CD4-positive, alpha-beta T cell (primary cell): ENCODE data around the gene MSL3. TPM values are rescaled to one million over a fixed set of nuclear protein-coding genes. Genes with fewer than 3 reads are reported as not detected.

ENCODE experiments used
- ATAC-seq: fragments of 200-7000 bp; cut with Tn5 transposase; one replicate; pipeline ENCODE4 v1.10.0; 2022; ENCODE audit warnings: mild to moderate bottlenecking; ENCODE audit not compliant: poor library complexity
- CTCF ChIA-PET: fragments of 350-600 bp; sonication (Branson Sonifier 250); formaldehyde crosslinking; loops from one replicate; lab custom pipeline; 2021; ENCODE audit warnings: antibody characterized with exemption, inconsistent platforms; lab: Charles Lee
- POLR2A ChIA-PET: fragments of 350-600 bp; sonication (Branson Sonifier 250); formaldehyde crosslinking; loops from one replicate; lab custom pipeline; 2021; ENCODE audit warnings: antibody characterized with exemption, inconsistent platforms; lab: Charles Lee
- DNase-seq, 14 experiments: peaks; one replicate each; pipeline ENCODE4 v3.0.0-alpha.2; 2013 to 2020; ENCODE audit warnings: mixed read lengths in 2 of 14
- H3K27ac ChIP-seq, 2 donors: one replicate each; pipeline versions ENCODE4 v1.5.1 to v1.7.0; 2013; ENCODE audit warnings: low read length in 2 of 2, low read depth in 1 of 2, mild to moderate bottlenecking in 1 of 2
- H3K27me3 ChIP-seq, 2 experiments: 1 replicate in 1 of 2; 2 replicates in 1 of 2; pipeline versions ENCODE4 v1.6.1 to v1.7.0; 2013; ENCODE audit warnings: low read length in 2 of 2, control low read depth in 1 of 2, mild to moderate bottlenecking in 1 of 2, moderate library complexity in 1 of 2; ENCODE audit not compliant: insufficient read depth in 2 of 2, control insufficient read depth in 1 of 2
- H3K36me3 ChIP-seq: one replicate; pipeline ENCODE4 v1.6.1; 2013; ENCODE audit warnings: low read length, control low read depth; ENCODE audit not compliant: insufficient read depth
- H3K4me1 ChIP-seq: one replicate; pipeline ENCODE4 v1.6.1; 2013; ENCODE audit warnings: low read length, control low read depth; ENCODE audit not compliant: insufficient read depth
- H3K4me3 ChIP-seq: one replicate; pipeline ENCODE4 v1.5.1; 2013; ENCODE audit warnings: mild to moderate bottlenecking, low read length, moderate library complexity
- H3K9me3 ChIP-seq, 2 experiments: 1 replicate in 1 of 2; 2 replicates in 1 of 2; pipeline versions ENCODE4 v1.6.1 to v1.7.0; 2013; ENCODE audit warnings: low read length in 2 of 2, mild to moderate bottlenecking in 2 of 2, control low read depth in 1 of 2, moderate library complexity in 1 of 2; ENCODE audit not compliant: control insufficient read depth in 1 of 2, insufficient read depth in 1 of 2
- H3K27ac Mint-ChIP-seq: one replicate; pipeline ENCODE4 v1.8.0; 2020; ENCODE audit warnings: mixed read lengths
- H3K27me3 Mint-ChIP-seq: one replicate; pipeline ENCODE4 v1.8.0; 2021; ENCODE audit warnings: mixed read lengths
- H3K36me3 Mint-ChIP-seq: one replicate; pipeline ENCODE4 v1.8.0; 2021; ENCODE audit warnings: low read depth, mixed read lengths
- H3K4me1 Mint-ChIP-seq: one replicate; pipeline ENCODE4 v1.8.0; 2021; ENCODE audit warnings: low read depth, mixed read lengths
- H3K4me3 Mint-ChIP-seq: one replicate; pipeline ENCODE4 v1.8.0; 2020; ENCODE audit warnings: mild to moderate bottlenecking, mixed read lengths
- H3K9me3 Mint-ChIP-seq: one replicate; pipeline ENCODE4 v1.8.0; 2020; ENCODE audit warnings: mixed read lengths
- intact Hi-C, 2 experiments: fragments of 100-400 bp; cut with DNase I in 1 of 2; cut with micrococcal nuclease in 1 of 2; formaldehyde crosslinking; loops; one replicate each; pipeline versions ENCODE4 v1.15.1 to v1.9.0; 2023 to 2025; cut with DNase I, micrococcal nuclease
- total RNA-seq, 174 experiments: library from RNA in 2 of 174; stranded (reverse) in 2 of 174; gene quantifications; one replicate each; pipeline ENCODE4 v1.2.3 and lab custom pipeline; 2021 to 2026
- TF ChIP-seq, protein P1 (sequence below): fragments of 200-600 bp; IDR thresholded peaks from one replicate; pipeline ENCODE4 v1.8.0; 2022; ENCODE audit warnings: antibody characterized with exemption, mild to moderate bottlenecking

MSL3 gene
- total RNA-seq, 2 experiments from 2014 or later, result 126 to 137 TPM

GRCh38 chrX:11724122-11725017 is 33.7 kb upstream of the MSL3 start:
- POLR2A ChIA-PET, result no interaction called here

DNA sequence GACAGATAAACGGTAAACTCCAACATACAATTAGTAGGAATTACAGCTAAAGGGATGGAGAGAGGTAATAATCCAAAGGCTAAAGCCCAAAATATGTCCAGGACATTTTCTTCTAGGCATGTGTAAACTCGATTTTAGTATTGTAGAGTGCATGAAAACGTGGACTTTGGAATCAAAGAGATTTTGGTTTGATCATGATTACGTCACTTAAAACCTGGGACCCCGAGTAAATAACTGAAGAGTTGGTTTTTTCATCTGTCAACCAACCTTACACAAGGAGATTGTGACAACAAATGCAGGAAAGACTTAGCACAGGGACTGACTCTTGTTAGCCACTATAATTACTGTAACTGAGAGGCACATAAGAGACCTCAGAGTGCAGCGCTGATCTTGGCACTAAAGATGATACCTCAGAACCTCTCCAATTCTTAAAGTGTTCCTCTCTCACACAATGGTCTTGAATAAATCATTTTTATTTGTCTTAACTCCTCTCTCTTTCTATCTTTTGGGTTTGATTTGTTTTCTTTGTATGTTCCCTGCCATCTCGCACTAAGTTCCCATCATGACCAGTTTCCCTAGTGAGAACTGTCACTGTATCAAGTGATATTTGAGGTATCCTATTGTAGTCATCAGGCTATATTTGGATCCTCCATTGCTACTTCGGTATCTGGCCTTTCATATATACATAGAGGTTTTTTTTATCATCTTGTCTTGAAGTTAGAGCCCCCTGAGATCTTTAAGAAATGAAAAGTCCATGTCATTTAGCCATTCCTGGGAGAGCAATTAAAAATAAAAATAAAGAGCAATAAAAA is 32.2 kb upstream of the MSL3 start:
- Mint-ChIP-seq H3K36me3 (no peaks in the 10 kb centered on the region), H3K4me1 (no peaks in the 10 kb centered on the region), H3K27me3 (no peaks in the 10 kb centered on the region), H3K9me3 (no peaks in the 10 kb centered on the region), H3K27ac (no peak overlapping the region), H3K4me3 (no peak overlapping the region)
- CTCF ChIA-PET, result no interaction called here
- TF ChIP-seq, protein P1, sequence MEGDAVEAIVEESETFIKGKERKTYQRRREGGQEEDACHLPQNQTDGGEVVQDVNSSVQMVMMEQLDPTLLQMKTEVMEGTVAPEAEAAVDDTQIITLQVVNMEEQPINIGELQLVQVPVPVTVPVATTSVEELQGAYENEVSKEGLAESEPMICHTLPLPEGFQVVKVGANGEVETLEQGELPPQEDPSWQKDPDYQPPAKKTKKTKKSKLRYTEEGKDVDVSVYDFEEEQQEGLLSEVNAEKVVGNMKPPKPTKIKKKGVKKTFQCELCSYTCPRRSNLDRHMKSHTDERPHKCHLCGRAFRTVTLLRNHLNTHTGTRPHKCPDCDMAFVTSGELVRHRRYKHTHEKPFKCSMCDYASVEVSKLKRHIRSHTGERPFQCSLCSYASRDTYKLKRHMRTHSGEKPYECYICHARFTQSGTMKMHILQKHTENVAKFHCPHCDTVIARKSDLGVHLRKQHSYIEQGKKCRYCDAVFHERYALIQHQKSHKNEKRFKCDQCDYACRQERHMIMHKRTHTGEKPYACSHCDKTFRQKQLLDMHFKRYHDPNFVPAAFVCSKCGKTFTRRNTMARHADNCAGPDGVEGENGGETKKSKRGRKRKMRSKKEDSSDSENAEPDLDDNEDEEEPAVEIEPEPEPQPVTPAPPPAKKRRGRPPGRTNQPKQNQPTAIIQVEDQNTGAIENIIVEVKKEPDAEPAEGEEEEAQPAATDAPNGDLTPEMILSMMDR, result no peak
- Histone ChIP-seq H3K4me1 (no peaks in the 10 kb centered on the region), H3K9me3 (no peaks in the 10 kb centered on the region), H3K4me3 (no peak overlapping the region), H3K36me3 (no peaks in the 10 kb centered on the region), H3K27ac (no peak overlapping the region), H3K27me3 (no peaks in the 10 kb centered on the region)
- no peak for ATAC-seq
- intact Hi-C loops, result loop anchor here in 1 of 2 experiments (10.0 kb wide), 1 partner anchor 49 kb away; no protein-coding TSS in a partner anchor
- no peak for DNase-seq
- POLR2A ChIA-PET, result no interaction called here

More at GRCh38 chrX:11724122-11725017, 33.7 kb upstream of the MSL3 start:
- TF ChIP-seq, protein P1, result peak; percentile 59
- no peaks in the 10 kb centered on the region for H3K9me3 Mint-ChIP-seq
- H3K4me1 Mint-ChIP-seq, result no peaks in the 10 kb centered on the region
- H3K36me3 Mint-ChIP-seq, result no peaks in the 10 kb centered on the region
- ATAC-seq, result peak; percentile 61
- H3K4me3 Mint-ChIP-seq, result no peak overlapping the region
- peak in 5 of 14 experiments; percentile 2 to 51 (median 28) for DNase-seq
- Histone ChIP-seq H3K36me3 (no peaks in the 10 kb centered on the region), H3K27ac (no peak overlapping the region), H3K4me1 (no peaks in the 10 kb centered on the region), H3K27me3 (no peaks in the 10 kb centered on the region), H3K9me3 (no peaks in the 10 kb centered on the region), H3K4me3 (no peak overlapping the region)
- CTCF ChIA-PET, result interaction anchor here (0.7 kb wide), 1 partner anchor 9 kb away, joined by 3 read pairs; no protein-coding TSS in a partner anchor
- no peaks in the 10 kb centered on the region for H3K27me3 Mint-ChIP-seq
- intact Hi-C loops, result loop anchor here (5.0 to 10.0 kb wide), 2 partner anchors 48 to 50 kb away; no protein-coding TSS in a partner anchor
- H3K27ac Mint-ChIP-seq, result no peak overlapping the region

DNA sequence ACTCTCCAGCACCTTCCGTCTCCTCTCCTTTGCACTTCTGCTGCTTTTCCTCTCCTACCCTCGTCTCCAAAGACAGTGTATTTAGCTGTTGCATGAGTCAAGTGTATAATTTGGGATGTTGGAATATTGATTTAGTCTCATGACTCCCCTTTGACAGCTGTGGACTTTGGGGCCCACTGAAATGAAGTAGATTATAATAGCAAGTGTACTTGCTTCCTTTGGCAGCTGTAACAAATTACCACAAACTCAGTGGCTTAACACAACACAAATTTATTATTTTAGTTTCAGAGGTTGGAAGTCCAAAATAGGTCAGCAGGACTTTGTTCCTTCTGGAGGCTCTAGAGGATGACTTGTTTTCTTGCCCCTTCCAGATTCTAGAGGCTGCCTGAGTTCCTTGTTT is 29.5 kb upstream of the MSL3 start:
- CTCF ChIA-PET, result interaction anchor here (1.4 kb wide), 1 partner anchor 11 kb away, joined by 3 read pairs; no protein-coding TSS in a partner anchor
- Mint-ChIP-seq H3K9me3 (no peaks in the 10 kb centered on the region), H3K27ac (no peak overlapping the region), H3K4me1 (no peaks in the 10 kb centered on the region), H3K27me3 (peaks cover 4% of the 10 kb centered on the region), H3K36me3 (no peaks in the 10 kb centered on the region), H3K4me3 (no peak overlapping the region)
- no peak for ATAC-seq
- no peak overlapping the region for H3K27ac ChIP-seq
- DNase-seq, result no peak
- intact Hi-C loops, result loop anchor here in 1 of 2 experiments (10.0 kb wide), 1 partner anchor 46 kb away; no protein-coding TSS in a partner anchor
- TF ChIP-seq, protein P1, result no peak
- no peak overlapping the region for H3K4me3 ChIP-seq
- H3K4me1 ChIP-seq, result no peaks in the 10 kb centered on the region
- H3K9me3 ChIP-seq, result no peaks in the 10 kb centered on the region
- H3K27me3 ChIP-seq, result no peaks in the 10 kb centered on the region
- POLR2A ChIA-PET, result no interaction called here
- H3K36me3 ChIP-seq, result no peaks in the 10 kb centered on the region
